AG09309 (cell line): ENCODE results near the gene NPHS1.

ENCODE experiments used
- DNase-seq: peaks from one replicate; pipeline ENCODE4 v3.0.0-alpha.2; 2010; ENCODE audit warnings: low read depth
- H3K4me3 ChIP-seq: 2 replicates; pipeline ENCODE4 v1.5.1; 2011; ENCODE audit warnings: mild to moderate bottlenecking, low read depth, low read length, moderate library complexity; ENCODE audit not compliant: control insufficient read depth
- TF ChIP-seq, protein P1 (sequence below): IDR thresholded peaks from 2 replicates; pipeline ENCODE4 v1.5.1; 2011; ENCODE audit warnings: mild to moderate bottlenecking, low read depth, low read length, inconsistent platforms; ENCODE audit not compliant: insufficient read depth, control insufficient read depth; ENCODE audit errors: missing control alignments

Gene NPHS1, protein sequence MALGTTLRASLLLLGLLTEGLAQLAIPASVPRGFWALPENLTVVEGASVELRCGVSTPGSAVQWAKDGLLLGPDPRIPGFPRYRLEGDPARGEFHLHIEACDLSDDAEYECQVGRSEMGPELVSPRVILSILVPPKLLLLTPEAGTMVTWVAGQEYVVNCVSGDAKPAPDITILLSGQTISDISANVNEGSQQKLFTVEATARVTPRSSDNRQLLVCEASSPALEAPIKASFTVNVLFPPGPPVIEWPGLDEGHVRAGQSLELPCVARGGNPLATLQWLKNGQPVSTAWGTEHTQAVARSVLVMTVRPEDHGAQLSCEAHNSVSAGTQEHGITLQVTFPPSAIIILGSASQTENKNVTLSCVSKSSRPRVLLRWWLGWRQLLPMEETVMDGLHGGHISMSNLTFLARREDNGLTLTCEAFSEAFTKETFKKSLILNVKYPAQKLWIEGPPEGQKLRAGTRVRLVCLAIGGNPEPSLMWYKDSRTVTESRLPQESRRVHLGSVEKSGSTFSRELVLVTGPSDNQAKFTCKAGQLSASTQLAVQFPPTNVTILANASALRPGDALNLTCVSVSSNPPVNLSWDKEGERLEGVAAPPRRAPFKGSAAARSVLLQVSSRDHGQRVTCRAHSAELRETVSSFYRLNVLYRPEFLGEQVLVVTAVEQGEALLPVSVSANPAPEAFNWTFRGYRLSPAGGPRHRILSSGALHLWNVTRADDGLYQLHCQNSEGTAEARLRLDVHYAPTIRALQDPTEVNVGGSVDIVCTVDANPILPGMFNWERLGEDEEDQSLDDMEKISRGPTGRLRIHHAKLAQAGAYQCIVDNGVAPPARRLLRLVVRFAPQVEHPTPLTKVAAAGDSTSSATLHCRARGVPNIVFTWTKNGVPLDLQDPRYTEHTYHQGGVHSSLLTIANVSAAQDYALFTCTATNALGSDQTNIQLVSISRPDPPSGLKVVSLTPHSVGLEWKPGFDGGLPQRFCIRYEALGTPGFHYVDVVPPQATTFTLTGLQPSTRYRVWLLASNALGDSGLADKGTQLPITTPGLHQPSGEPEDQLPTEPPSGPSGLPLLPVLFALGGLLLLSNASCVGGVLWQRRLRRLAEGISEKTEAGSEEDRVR (N-terminal part only)

DNA sequence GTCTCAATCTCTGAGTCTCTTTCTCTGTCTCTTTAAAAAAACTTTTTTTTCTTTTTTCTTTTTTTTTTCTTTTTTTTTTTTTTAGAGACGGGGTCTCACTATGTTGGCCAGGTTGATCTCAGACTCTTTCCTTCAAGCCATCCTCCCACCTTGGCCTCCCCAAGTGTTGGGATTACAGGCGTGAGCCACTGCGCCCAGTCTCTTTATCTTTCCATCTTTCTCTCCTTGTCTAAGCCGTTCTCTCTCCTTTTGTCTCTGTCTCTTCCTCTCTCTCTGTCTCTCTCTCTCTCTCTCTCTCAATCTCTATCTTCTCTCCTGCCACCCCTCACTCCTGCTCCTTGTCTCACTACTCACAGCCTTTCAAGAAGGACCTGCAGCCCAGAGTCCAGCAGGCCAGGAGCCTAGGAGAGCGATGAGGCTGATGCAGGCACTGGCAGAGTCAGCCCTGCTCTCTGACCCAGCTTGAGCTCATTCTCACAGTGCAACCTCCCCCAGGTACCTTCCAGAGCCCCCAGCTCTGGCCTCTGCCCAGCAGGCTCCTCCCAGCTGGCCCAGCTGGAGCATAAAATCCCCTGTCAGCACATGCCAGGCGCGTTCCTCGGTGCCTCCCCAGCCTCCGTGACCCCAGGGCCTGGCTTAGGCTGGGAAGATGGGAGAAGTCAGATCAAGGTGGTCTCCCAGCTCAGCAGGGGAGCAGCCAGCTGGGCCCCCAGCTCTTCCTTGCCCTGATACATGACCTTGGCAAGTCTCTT is at the start of gene NPHS1:
TSS of gene NPHS1 (minus strand) at position 476 of the 752 bp plus-strand sequence. CDS start 667 bp downstream, outside the sequence.
- DNase-seq: no peak
- H3K4me3 ChIP-seq: no peak within 1 kb of the TSS
- TF ChIP-seq, protein P1, sequence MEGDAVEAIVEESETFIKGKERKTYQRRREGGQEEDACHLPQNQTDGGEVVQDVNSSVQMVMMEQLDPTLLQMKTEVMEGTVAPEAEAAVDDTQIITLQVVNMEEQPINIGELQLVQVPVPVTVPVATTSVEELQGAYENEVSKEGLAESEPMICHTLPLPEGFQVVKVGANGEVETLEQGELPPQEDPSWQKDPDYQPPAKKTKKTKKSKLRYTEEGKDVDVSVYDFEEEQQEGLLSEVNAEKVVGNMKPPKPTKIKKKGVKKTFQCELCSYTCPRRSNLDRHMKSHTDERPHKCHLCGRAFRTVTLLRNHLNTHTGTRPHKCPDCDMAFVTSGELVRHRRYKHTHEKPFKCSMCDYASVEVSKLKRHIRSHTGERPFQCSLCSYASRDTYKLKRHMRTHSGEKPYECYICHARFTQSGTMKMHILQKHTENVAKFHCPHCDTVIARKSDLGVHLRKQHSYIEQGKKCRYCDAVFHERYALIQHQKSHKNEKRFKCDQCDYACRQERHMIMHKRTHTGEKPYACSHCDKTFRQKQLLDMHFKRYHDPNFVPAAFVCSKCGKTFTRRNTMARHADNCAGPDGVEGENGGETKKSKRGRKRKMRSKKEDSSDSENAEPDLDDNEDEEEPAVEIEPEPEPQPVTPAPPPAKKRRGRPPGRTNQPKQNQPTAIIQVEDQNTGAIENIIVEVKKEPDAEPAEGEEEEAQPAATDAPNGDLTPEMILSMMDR: no peak

GRCh38 chr19:35901055-35901644 is 48.8 kb upstream of the NPHS1 start:
- H3K4me3 ChIP-seq: peak overlapping the region; percentile 91
- DNase-seq: no peak
- TF ChIP-seq, protein P1: no peak

DNA sequence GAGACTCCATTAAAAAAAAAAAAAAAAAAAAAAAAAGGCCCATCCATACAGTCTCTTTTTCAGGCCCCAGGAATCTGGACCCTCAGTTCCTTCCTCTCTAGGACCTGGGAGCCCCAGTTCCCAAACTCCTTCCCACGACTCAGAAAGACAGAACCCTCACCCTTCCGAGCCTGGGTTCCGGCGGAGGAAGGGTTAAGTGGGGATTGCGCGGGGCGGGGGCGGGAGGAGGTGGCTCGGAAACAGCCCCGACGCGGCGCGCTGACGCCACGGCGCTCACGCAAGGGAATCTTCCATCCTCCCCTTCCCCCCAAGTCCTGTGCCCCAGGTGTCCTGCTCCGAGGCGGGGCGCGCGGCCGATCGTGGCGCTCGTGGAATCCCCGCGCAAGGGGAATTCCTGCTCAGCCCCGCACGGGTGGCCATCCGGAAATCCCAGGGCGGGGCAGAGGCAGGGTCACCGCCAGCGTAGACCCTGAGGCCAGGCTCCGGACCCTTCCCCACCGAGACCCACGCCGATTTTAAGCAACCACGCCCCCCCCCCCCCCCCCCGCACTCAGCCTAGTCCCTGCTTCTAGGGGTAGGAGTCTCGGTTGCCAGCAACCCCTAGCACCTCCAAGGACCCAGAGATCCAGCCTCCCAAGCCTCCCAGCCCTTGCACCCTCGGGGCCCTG is 47.4 kb upstream of the NPHS1 start:
- DNase-seq: no peak
- H3K4me3 ChIP-seq: peak overlapping the region; percentile 91
- TF ChIP-seq, protein P1: no peak

DNA sequence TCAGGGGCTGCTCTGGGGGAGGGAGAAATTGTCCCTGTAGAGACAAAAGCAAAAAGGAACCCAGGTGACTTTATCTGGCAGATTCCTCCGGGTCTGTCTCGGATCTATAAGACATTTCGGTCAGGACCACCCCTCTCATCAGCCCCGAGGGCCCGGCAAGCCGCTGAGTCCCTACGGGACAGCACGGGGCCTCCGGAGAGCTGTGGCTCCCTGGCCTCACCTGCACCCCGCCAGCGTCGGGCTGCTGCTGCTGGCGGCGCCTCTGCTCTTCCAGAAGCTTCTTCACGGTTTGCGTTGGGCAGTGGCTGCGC is 46.1 kb upstream of the NPHS1 start:
- peak overlapping the region; percentile 91 for H3K4me3 ChIP-seq
- TF ChIP-seq, protein P1: no peak
- no peak for DNase-seq

- H3K4me3 ChIP-seq: peak overlapping the region; percentile 91
- DNase-seq: no peak
These were observed 45.6 kb upstream of the NPHS1 start for GRCh38 chr19:35897706-35898451.

More at GRCh38 chr19:35897706-35898451, 45.6 kb upstream of the NPHS1 start:
- TF ChIP-seq, protein P1: no peak
